SK-N-SH treated with all-trans-retinoic acid at 6 μM for 48 hours (cell line): Measurements from ENCODE around the gene SEC14L1.

Experiments
- ATAC-seq: fragments of 200-7000 bp; cut with Tn5 transposase; 3 replicates; pipeline ENCODE4 v1.9.1; 2020; ENCODE audit warnings: mild to moderate bottlenecking, moderate library complexity
- ARNTL ChIP-seq: fragments of 450-650 bp; formaldehyde crosslinking; IDR thresholded peaks from 2 replicates; pipeline ENCODE4 v1.5.0; 2020; ENCODE audit warnings: low read depth, mild to moderate bottlenecking, moderate library complexity, borderline replicate concordance
- BACH2 ChIP-seq: fragments of 250-450 bp; sonication (Bioruptor Pico); IDR thresholded peaks from 2 replicates; pipeline ENCODE4 v1.9.0; 2021; ENCODE audit warnings: mild to moderate bottlenecking, borderline replicate concordance
- CREB5 ChIP-seq: fragments of 250-450 bp; sonication (Bioruptor Pico); IDR thresholded peaks from 2 replicates; pipeline ENCODE4 v1.5.1; 2020; ENCODE audit warnings: low read depth, mild to moderate bottlenecking, moderate library complexity
- CSDC2 ChIP-seq: fragments of 250-450 bp; sonication (Bioruptor Pico); IDR thresholded peaks from 2 replicates; pipeline ENCODE4 v1.5.0; 2020; ENCODE audit warnings: mild to moderate bottlenecking, moderate library complexity
- CSRNP3 ChIP-seq: fragments of 250-450 bp; sonication (Bioruptor Pico); IDR thresholded peaks from 2 replicates; pipeline ENCODE4 v1.5.1; 2021; ENCODE audit warnings: mild to moderate bottlenecking, moderate library complexity
- ESRRG ChIP-seq: fragments of 250-450 bp; sonication (Bioruptor Pico); IDR thresholded peaks from 2 replicates; pipeline ENCODE4 v1.6.1; 2021; ENCODE audit warnings: mild to moderate bottlenecking
- ISL1 ChIP-seq: fragments of 250-450 bp; sonication (Bioruptor Pico); IDR thresholded peaks from 2 replicates; pipeline ENCODE4 v2.1.2; 2022; ENCODE audit warnings: mild to moderate bottlenecking, moderate library complexity
- OSR1 ChIP-seq: fragments of 250-450 bp; sonication (Bioruptor Pico); IDR thresholded peaks from 2 replicates; pipeline ENCODE4 v1.8.0; 2022; ENCODE audit warnings: moderate library complexity, mild to moderate bottlenecking, inconsistent platforms
- PATZ1 ChIP-seq: fragments of 250-450 bp; sonication (Bioruptor Pico); IDR thresholded peaks from 2 replicates; pipeline ENCODE4 v1.8.0; 2020; ENCODE audit warnings: mild to moderate bottlenecking, moderate library complexity, borderline replicate concordance
- POU6F1 ChIP-seq: fragments of 250-450 bp; sonication (Bioruptor Pico); IDR thresholded peaks from 2 replicates; pipeline ENCODE4 v1.8.0; 2021; ENCODE audit warnings: low read depth, mild to moderate bottlenecking, moderate library complexity, borderline replicate concordance
- PPARA ChIP-seq: fragments of 250-450 bp; sonication (Bioruptor Pico); IDR thresholded peaks from 2 replicates; pipeline ENCODE4 v1.5.0; 2020; ENCODE audit warnings: mild to moderate bottlenecking, borderline replicate concordance
- RARB ChIP-seq: fragments of 250-450 bp; sonication (Bioruptor Pico); IDR thresholded peaks from 2 replicates; pipeline ENCODE4 v1.8.0; 2021; ENCODE audit warnings: mild to moderate bottlenecking, moderate library complexity
- TCF4 ChIP-seq: fragments of 250-450 bp; sonication (Bioruptor Pico); IDR thresholded peaks from 2 replicates; pipeline ENCODE4 v1.8.0; 2021; ENCODE audit warnings: mild to moderate bottlenecking, moderate library complexity, borderline replicate concordance
- TOX ChIP-seq: fragments of 250-450 bp; sonication (Bioruptor Pico); IDR thresholded peaks from 2 replicates; pipeline ENCODE4 v1.8.0; 2021; ENCODE audit warnings: mild to moderate bottlenecking, moderate library complexity, borderline replicate concordance
- TSHZ2 ChIP-seq: fragments of 250-450 bp; sonication (Bioruptor Pico); IDR thresholded peaks from 2 replicates; pipeline ENCODE4 v1.5.0; 2020; ENCODE audit warnings: mild to moderate bottlenecking, moderate library complexity
- ZC3H10 ChIP-seq: fragments of 250-450 bp; sonication (Bioruptor Pico); IDR thresholded peaks from 2 replicates; pipeline ENCODE4 v1.5.1; 2021; ENCODE audit warnings: mild to moderate bottlenecking, moderate library complexity
- ZFP3 ChIP-seq: fragments of 250-450 bp; sonication (Bioruptor Pico); IDR thresholded peaks from 2 replicates; pipeline ENCODE4 v1.5.0; 2020; ENCODE audit warnings: mild to moderate bottlenecking, moderate library complexity
- ZFP30 ChIP-seq: fragments of 450-650 bp; formaldehyde crosslinking; IDR thresholded peaks from 2 replicates; pipeline ENCODE4 v1.5.0; 2022; ENCODE audit warnings: mild to moderate bottlenecking, moderate library complexity
- ZNF565 ChIP-seq: fragments of 450-650 bp; formaldehyde crosslinking; conservative IDR thresholded peaks from 2 replicates; pipeline ENCODE4 v1.5.0; 2020; ENCODE audit warnings: low read depth, mild to moderate bottlenecking, moderate library complexity
- ZNF70 ChIP-seq: fragments of 450-650 bp; formaldehyde crosslinking; IDR thresholded peaks from 2 replicates; pipeline ENCODE4 v1.5.0; 2020; ENCODE audit warnings: mild to moderate bottlenecking, moderate library complexity
- ZNF8 ChIP-seq: fragments of 450-650 bp; formaldehyde crosslinking; IDR thresholded peaks from 2 replicates; pipeline ENCODE4 v1.5.0; 2020; ENCODE audit warnings: mild to moderate bottlenecking, moderate library complexity

SEC14L1 gene

GRCh38 chr17:77125432-77125901 is 15.3 kb upstream of the SEC14L1 start (continued):
- no peak for TF ChIP-seq BACH2
- TF ChIP-seq, all 23 proteins: peak for 9

- no peak for ATAC-seq
- TF ChIP-seq POU6F1 (CRISPR knock-in tag), result no peak
- no peak for TF ChIP-seq ESRRG
- no peak for TF ChIP-seq TOX (CRISPR knock-in tag)
- no peak for TF ChIP-seq TSHZ2
- TF ChIP-seq ZNF8, result no peak
- TF ChIP-seq ZNF70 (CRISPR knock-in tag), result no peak
Measured at GRCh38 chr17:77126519-77126918, 14.2 kb upstream of the SEC14L1 start.

- ATAC-seq, result no peak
- TF ChIP-seq TSHZ2 (no peak), ARNTL (CRISPR knock-in tag) (no peak), ISL1 (CRISPR knock-in tag) (no peak), ZFP3 (CRISPR knock-in tag) (no peak), ESRRG (no peak), ZNF70 (CRISPR knock-in tag) (no peak), RARB (CRISPR knock-in tag) (no peak), ZC3H10 (CRISPR knock-in tag) (no peak), CSDC2 (CRISPR knock-in tag) (no peak), BACH2 (no peak), PPARA (CRISPR knock-in tag) (no peak), ZFP30 (no peak), TOX (CRISPR knock-in tag) (no peak), ZNF565 (CRISPR knock-in tag) (no peak), OSR1 (CRISPR knock-in tag) (no peak), ZNF8 (no peak), TCF4 (CRISPR knock-in tag) (no peak), CREB5 (CRISPR knock-in tag) (no peak), PATZ1 (no peak), CSRNP3 (CRISPR knock-in tag) (no peak)
Measured at GRCh38 chr17:77127735-77128361, 12.9 kb upstream of the SEC14L1 start.
